ENCODE measurements around the gene GPR6. TPM values are rescaled to one million over a fixed set of nuclear protein-coding genes. Genes with fewer than 3 reads are reported as not detected.

GPR6 gene
- total RNA-seq, 2 donors from 2014 or later, result not detected

- Histone ChIP-seq H3K9me3 (no peaks in the 10 kb centered on the region), H3K4me1 (no peaks in the 10 kb centered on the region), H3K27ac (no peak overlapping the region), H3K4me3 (no peak overlapping the region), H3K27me3 (no peaks in the 10 kb centered on the region), H3K36me3 (replicated peaks in 1 of 2; ENCODE audit: insufficient read depth in 1 of 2, low read depth in 2 of 2) (no peaks in the 10 kb centered on the region)
- no peak for TF ChIP-seq CTCF (IDR thresholded peaks at IDR 0.05)
- no peak for TF ChIP-seq POLR2A (IDR thresholded peaks at IDR 0.05)
- ATAC-seq, result no peak
- WGBS, 2 donors, result 27 to 42% methylated on average over 3 of the region's 3 CpGs
- no peak for DNase-seq
- intact Hi-C loops (cut with DNase I), result no loop called here
Observed at GRCh38 chr6:109998159-109998785, 20.2 kb downstream of the GPR6 start.

- Histone ChIP-seq H3K27ac (no peak overlapping the region), H3K27me3 (no peaks in the 10 kb centered on the region), H3K4me1 (no peaks in the 10 kb centered on the region), H3K4me3 (no peak overlapping the region), H3K9me3 (no peaks in the 10 kb centered on the region), H3K36me3 (replicated peaks in 1 of 2; ENCODE audit: insufficient read depth in 1 of 2, low read depth in 2 of 2) (no peaks in the 10 kb centered on the region)
- intact Hi-C loops (cut with DNase I), result no loop called here
- TF ChIP-seq POLR2A (IDR thresholded peaks at IDR 0.05), result no peak
- TF ChIP-seq CTCF (IDR thresholded peaks at IDR 0.05), result no peak
- no peak for ATAC-seq
- WGBS, 2 donors, result 69 to 75% methylated on average over 3 of the region's 3 CpGs
- no peak for DNase-seq
Observed at GRCh38 chr6:109999740-110000139, 21.6 kb downstream of the GPR6 start.

DNA sequence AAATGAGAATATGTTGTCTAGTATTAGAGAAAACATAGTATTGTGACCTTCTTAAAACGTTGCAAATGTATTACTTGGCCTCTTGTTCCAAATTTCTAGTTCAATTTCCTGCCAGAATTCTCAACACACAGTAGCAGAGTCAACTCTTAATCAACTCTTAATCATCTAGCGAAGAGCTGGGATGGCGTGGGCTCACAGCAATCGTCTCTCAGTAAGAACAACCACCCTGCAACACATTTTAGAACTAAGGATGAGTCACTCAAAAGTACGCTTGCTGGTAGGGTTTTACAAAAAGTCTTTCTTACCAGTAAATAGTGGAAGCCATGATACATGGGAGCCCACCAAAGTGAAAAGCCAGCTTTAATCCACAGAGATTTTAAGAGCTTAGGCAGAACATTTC is 24.6 kb downstream of the GPR6 start:
- no peaks in the 10 kb centered on the region for H3K4me1 ChIP-seq
- H3K36me3 ChIP-seq (replicated peaks in 1 of 2; ENCODE audit: insufficient read depth in 1 of 2, low read depth in 2 of 2), result no peaks in the 10 kb centered on the region
- no peaks in the 10 kb centered on the region for H3K27me3 ChIP-seq
- H3K4me3 ChIP-seq, result no peak overlapping the region
- H3K9me3 ChIP-seq, result no peaks in the 10 kb centered on the region
- ATAC-seq (no peak), DNase-seq (no peak)
- intact Hi-C loops (cut with DNase I), result no loop called here
- 62 to 65% methylated on average over 5 of the region's 5 CpGs for WGBS, 2 donors
- H3K27ac ChIP-seq, result no peak overlapping the region
- no peak for TF ChIP-seq CTCF (IDR thresholded peaks at IDR 0.05)
- TF ChIP-seq POLR2A (IDR thresholded peaks at IDR 0.05), result no peak

DNA sequence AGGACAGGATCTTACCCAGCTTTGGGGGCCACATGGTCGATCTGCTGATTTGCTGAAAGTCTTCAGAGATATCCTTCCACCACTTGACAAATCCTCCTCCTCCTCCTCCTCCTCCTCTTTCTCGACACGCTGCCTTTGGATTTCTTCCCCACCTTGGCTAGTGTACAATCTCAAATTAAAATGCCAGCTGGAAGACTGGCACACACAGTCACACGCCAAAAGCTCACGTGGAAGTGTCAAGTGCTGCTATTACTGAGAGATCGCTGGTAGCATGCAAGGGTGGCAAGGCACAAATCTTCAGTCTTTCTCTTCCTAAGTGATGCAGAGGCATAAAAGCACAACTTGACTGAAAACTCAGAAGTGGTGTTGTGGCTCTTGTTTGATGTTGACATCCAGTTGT is 35.3 kb downstream of the GPR6 start:
- no peak for ATAC-seq
- no peak for DNase-seq
- H3K9me3 ChIP-seq, result no peaks in the 10 kb centered on the region
- H3K36me3 ChIP-seq (replicated peaks in 1 of 2; ENCODE audit: insufficient read depth in 1 of 2, low read depth in 2 of 2), result no peaks in the 10 kb centered on the region
- intact Hi-C loops (cut with DNase I), result no loop called here
- H3K27ac ChIP-seq, result no peak overlapping the region
- 65 to 79% methylated on average over 6 of the region's 6 CpGs for WGBS, 2 donors
- no peaks in the 10 kb centered on the region for H3K4me1 ChIP-seq
- TF ChIP-seq CTCF (IDR thresholded peaks at IDR 0.05) (no peak), POLR2A (IDR thresholded peaks at IDR 0.05) (no peak)
- H3K27me3 ChIP-seq, result no peaks in the 10 kb centered on the region
- H3K4me3 ChIP-seq, result no peak overlapping the region

DNA sequence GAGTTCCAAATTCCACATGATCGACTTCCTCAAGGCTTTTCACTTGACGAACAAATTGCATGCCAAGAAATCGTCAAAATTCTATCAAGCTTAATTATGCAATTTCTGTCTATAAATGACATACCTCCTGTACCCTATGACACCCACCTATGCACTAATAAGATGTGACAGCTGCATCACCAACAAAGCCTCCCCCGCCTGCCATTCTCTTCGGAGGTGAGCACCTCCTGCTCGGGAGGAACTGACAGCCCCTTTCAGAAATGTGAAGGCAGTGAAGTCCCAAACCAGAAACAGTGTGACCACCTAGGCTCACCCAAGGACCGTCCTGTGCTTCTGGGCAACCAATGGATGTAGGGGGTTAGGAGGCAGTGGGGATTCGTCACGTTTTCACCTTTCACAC is 37.1 kb downstream of the GPR6 start:
- H3K4me1 ChIP-seq, result no peaks in the 10 kb centered on the region
- no peak for ATAC-seq
- intact Hi-C loops (cut with DNase I), result no loop called here
- H3K27ac ChIP-seq, result no peak overlapping the region
- DNase-seq, result no peak
- no peaks in the 10 kb centered on the region for H3K27me3 ChIP-seq
- WGBS, 2 donors, result 65 to 82% methylated on average over 9 of the region's 9 CpGs
- H3K9me3 ChIP-seq, result no peaks in the 10 kb centered on the region
- TF ChIP-seq CTCF (IDR thresholded peaks at IDR 0.05) (no peak), POLR2A (IDR thresholded peaks at IDR 0.05) (no peak)
- H3K4me3 ChIP-seq, result no peak overlapping the region
- H3K36me3 ChIP-seq (replicated peaks in 1 of 2; ENCODE audit: insufficient read depth in 1 of 2, low read depth in 2 of 2), result no peaks in the 10 kb centered on the region

Measured in body of pancreas (tissue), 4 donors.